GM12878 (cell line): ENCODE measurements around the gene USH1G. TPM values are rescaled to one million over a fixed set of nuclear protein-coding genes. Genes with fewer than 3 reads are reported as not detected.
"Not testable (repeated sequence)": the region's sequence is repeated elsewhere in the genome, so short reads cannot be mapped to it uniquely, and the experiment has no call there.

Experiments
- ATAC-seq: fragments of 200-7000 bp; cut with Tn5 transposase; 3 replicates; pipeline ENCODE4 v1.9.1; 2020; ENCODE audit warnings: mild to moderate bottlenecking, moderate library complexity
- BruUV-seq: library from RNA; stranded (reverse); fragments of 400-500 nt; replicated peaks from 2 replicates; lab custom pipeline; 2021; lab: Mats Ljungman, UMichigan
- CTCF ChIA-PET: fragments of 300-600 bp; sonication (Branson Sonifier 250); formaldehyde crosslinking; extraction: SDS; loops from one replicate; lab custom pipeline; 2021; ENCODE audit warnings: inconsistent platforms; lab: Yijun Ruan, JAX
- POLR2A ChIA-PET: fragments of 350-600 bp; formaldehyde crosslinking; extraction: SDS; loops from one replicate; lab custom pipeline; 2021; ENCODE audit warnings: inconsistent platforms; lab: Charles Lee
- RAD21 ChIA-PET: fragments of 300-600 bp; sonication (Branson Sonifier 250); formaldehyde crosslinking; loops from one replicate; lab custom pipeline; 2023; ENCODE audit warnings: antibody characterized with exemption; ENCODE audit not compliant: unreplicated experiment; lab: Charles Lee
- SMC1A ChIA-PET: fragments of 300-600 bp; sonication (Branson Sonifier 250); formaldehyde crosslinking; loops from one replicate; lab custom pipeline; 2023; ENCODE audit not compliant: unreplicated experiment, uncharacterized antibody; lab: Charles Lee
- DNase-seq: peaks from one replicate; pipeline ENCODE4 v3.0.0-alpha.2; 2011; ENCODE audit warnings: low read depth, low spot score
- FAIRE-seq: peaks from 3 replicates; lab custom pipeline; 2011; peaks lifted over from hg19 to GRCh38; lab: Jason Lieb, UNC
- H2AFZ ChIP-seq: 2 replicates; pipeline ENCODE4 v1.6.0; 2011; ENCODE audit warnings: low read depth, low read length, control low read depth; ENCODE audit not compliant: control insufficient read depth
- H3K27ac ChIP-seq: 2 replicates; pipeline ENCODE4 v1.5.1; 2011; ENCODE audit warnings: control low read depth; ENCODE audit not compliant: control insufficient read depth, insufficient read depth
- H3K27me3 ChIP-seq, 2 experiments: replicated peaks in 1 of 2; 2 replicates each; pipeline versions ENCODE4 v1.6.0 to v1.6.1; 2011; ENCODE audit warnings: low read length in 1 of 2; ENCODE audit not compliant: control insufficient read depth in 2 of 2, insufficient read depth in 2 of 2
- H3K36me3 ChIP-seq, 2 experiments: 2 replicates each; pipeline ENCODE4 v1.5.1; 2011; ENCODE audit warnings: low read length in 1 of 2; ENCODE audit not compliant: control insufficient read depth in 2 of 2, insufficient read depth in 2 of 2
- H3K4me1 ChIP-seq: 2 replicates; pipeline ENCODE4 v1.6.1; 2011; ENCODE audit warnings: mild to moderate bottlenecking, low read length, moderate library complexity, mixed read lengths; ENCODE audit not compliant: control insufficient read depth, insufficient read depth
- H3K4me2 ChIP-seq: 2 replicates; pipeline ENCODE4 v1.6.0; 2011; ENCODE audit warnings: control low read depth; ENCODE audit not compliant: control insufficient read depth, insufficient read depth
- H3K4me3 ChIP-seq: fragments of 200-600 bp; sonication (generic); 2 replicates; pipeline ENCODE4 v1.5.1; 2016
- H3K79me2 ChIP-seq: 2 replicates; pipeline ENCODE4 v1.6.0; 2011; ENCODE audit warnings: low read length; ENCODE audit not compliant: control insufficient read depth, insufficient read depth
- H3K9ac ChIP-seq: 2 replicates; pipeline ENCODE4 v1.8.0; 2011; ENCODE audit warnings: low read length, control low read depth, mixed read lengths; ENCODE audit not compliant: control insufficient read depth, insufficient read depth
- H3K9me3 ChIP-seq: replicated peaks from 3 replicates; pipeline ENCODE4 v1.5.1; 2011; ENCODE audit warnings: mild to moderate bottlenecking, low read length; ENCODE audit not compliant: control insufficient read depth, insufficient read depth
- H4K20me1 ChIP-seq: 2 replicates; pipeline ENCODE4 v1.6.0; 2011; ENCODE audit not compliant: control insufficient read depth, insufficient read depth
- BMI1 ChIP-seq: fragments of 450-650 bp; IDR thresholded peaks from 2 replicates; pipeline ENCODE4 v1.6.1; 2016; ENCODE audit warnings: mild to moderate bottlenecking, moderate library complexity, borderline replicate concordance
- JUNB ChIP-seq: IDR thresholded peaks from 2 replicates; pipeline ENCODE4 v1.6.1; 2016; ENCODE audit warnings: antibody characterized with exemption, mild to moderate bottlenecking
- NBN ChIP-seq: fragments of 450-650 bp; IDR thresholded peaks from 2 replicates; pipeline ENCODE4 v1.6.1; 2016
- PAX8 ChIP-seq: fragments of 450-650 bp; IDR thresholded peaks from 2 replicates; pipeline ENCODE4 v1.6.1; 2017; ENCODE audit warnings: mild to moderate bottlenecking, moderate library complexity
- RCOR1 ChIP-seq: conservative IDR thresholded peaks from 2 replicates; pipeline ENCODE4 v1.6.1; 2012; ENCODE audit warnings: low read depth, low read length, improper control_type of control experiment
- ZNF384 ChIP-seq: IDR thresholded peaks from 2 replicates; pipeline ENCODE4 v1.6.1; 2012; ENCODE audit warnings: low read depth, mild to moderate bottlenecking, low read length, improper control_type of control experiment, borderline replicate concordance
- WGBS: methylation state at CpG from one replicate; pipeline ENCODE4 v1.1.6; 2016; ENCODE audit warnings: low lambda C conversion rate; ENCODE audit not compliant: insufficient replicate concordance, insufficient coverage; ENCODE audit errors: missing lambda C conversion rate; 5-methylcytosine and 5-hydroxymethylcytosine counted together
- in situ Hi-C: fragments of 300-500 bp; cut with MboI; formaldehyde crosslinking; loops from 9 replicates; pipeline ENCODE4 v1.14.3; 2018; ENCODE audit warnings: mixed read lengths
- intact Hi-C: fragments of 100-400 bp; cut with micrococcal nuclease; formaldehyde crosslinking; loops from one replicate; pipeline ENCODE4 v1.14.2; 2022; ENCODE audit not compliant: unreplicated experiment
- polyA plus RNA-seq, 11 experiments: library from polyadenylated mRNA; depleted of rRNA in 4 of 11; unstranded in 6 of 11; stranded (reverse) in 5 of 11; fragments of >200 nt; fragmentation: Nextera tagmentation in 4 of 11; fragmentation: Illumina TruSeq in 1 of 11; extraction: Ambion mirVana in 4 of 11; extraction: Trizol in 1 of 11; gene quantifications; 1 replicate in 1 of 11; 2 replicates in 10 of 11; pipeline versions ENCODE4 v1.2.1 to v1.2.3, GENCODE V29; 2011 to 2016; ENCODE audit warnings: inconsistent platforms in 2 of 11, missing spikeins in 2 of 11, low read depth in 1 of 11
- total RNA-seq, 4 experiments: library from RNA; depleted of rRNA in 3 of 4; stranded (reverse); fragments of >200 nt in 3 of 4; fragmentation: Illumina TruSeq in 1 of 4; extraction: Trizol in 1 of 4; gene quantifications; 2 replicates each; pipeline versions ENCODE4 v1.2.1 to v1.2.3, GENCODE V29; 2013 to 2021
- TF ChIP-seq, protein P1 (sequence below): fragments of 450-650 bp; formaldehyde crosslinking; IDR thresholded peaks from 2 replicates; pipeline ENCODE4 v1.5.0; 2022; ENCODE audit warnings: mild to moderate bottlenecking, missing genetic modification characterization
- TF ChIP-seq, protein P2 (sequence below): fragments of 450-650 bp; IDR thresholded peaks from 2 replicates; pipeline ENCODE4 v1.6.1; 2018; ENCODE audit warnings: mild to moderate bottlenecking, low read depth, moderate library complexity; ENCODE audit not compliant: partially characterized antibody

USH1G gene
- total and polyA plus RNA-seq, 10 of the 15 experiments (the other 5 are each of a cell fraction or from before 2014, with no cell fraction given) = 0.05 to 0.62 (median 0.09) TPM; not detected in 7

DNA sequence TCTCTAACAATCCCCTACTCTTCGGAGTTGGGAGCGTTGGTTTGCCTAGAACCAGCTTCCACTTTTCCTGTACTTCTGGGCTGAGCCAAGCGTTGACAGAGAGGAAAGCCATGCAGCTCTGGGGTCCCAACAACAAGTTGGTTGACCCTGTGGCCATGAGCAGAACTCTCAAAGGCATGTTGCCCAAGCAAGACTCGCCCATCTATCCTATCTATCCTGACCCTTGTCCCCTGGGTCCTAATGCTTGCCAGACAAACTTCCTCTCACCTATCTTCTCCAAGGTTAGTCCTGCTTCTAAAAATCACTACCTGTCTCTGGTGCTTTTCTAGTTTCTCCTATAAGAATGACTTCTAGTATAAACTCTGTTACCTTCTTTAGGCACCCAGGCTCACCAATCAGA lies 14.0 kb downstream of the USH1G start:
- RAD21 ChIA-PET = interaction anchor here (1.0 kb wide), 1 partner anchor 52 kb away, joined by 3 read pairs; no protein-coding TSS in a partner anchor
- in situ Hi-C loops = not testable (repeated sequence)
- 40% methylated on average over 4 of the region's 4 CpGs for WGBS

DNA sequence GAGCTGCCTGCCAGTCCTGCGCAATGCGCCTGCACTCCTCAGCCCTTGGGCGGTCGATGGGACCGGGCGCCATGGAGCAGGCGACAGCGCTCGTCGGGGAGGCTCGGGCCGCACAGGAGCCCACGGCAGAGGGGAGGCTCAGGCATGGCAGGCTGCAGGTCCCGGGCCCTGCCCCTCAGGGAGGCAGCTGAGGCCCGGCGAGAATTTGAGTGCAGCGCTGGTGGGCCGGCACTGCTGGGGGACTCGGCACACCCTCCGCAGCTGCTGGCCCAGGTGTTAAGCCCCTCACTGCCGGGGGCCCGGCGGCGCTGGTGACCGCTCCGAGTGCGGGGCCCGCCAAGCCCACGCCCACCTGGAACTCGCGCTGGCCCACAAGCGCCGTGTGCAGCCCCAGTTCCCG lies 16.0 kb downstream of the USH1G start:
- Histone ChIP-seq H3K9me3 (no peaks in the 10 kb centered on the region), H3K4me1 (no peaks in the 10 kb centered on the region), H3K79me2 (no peaks in the 10 kb centered on the region), H3K4me2 (no peak overlapping the region), H3K27me3 (no peaks in the 10 kb centered on the region; a peak in 2 of 4 replicates), H3K36me3 (no peaks in the 10 kb centered on the region), H3K27ac (no peak overlapping the region), H4K20me1 (no peaks in the 10 kb centered on the region), H3K4me3 (no peak overlapping the region)
- no peak for ATAC-seq
- in situ Hi-C loops (no loop called here), intact Hi-C loops (no loop called here)
- DNase-seq = no peak
- ChIA-PET CTCF (interaction anchor here (1.2 kb wide), 1 partner anchor 54 kb away, joined by 5 read pairs; no protein-coding TSS in a partner anchor), SMC1A (no interaction called here), POLR2A (no interaction called here)
- no peak for FAIRE-seq
- no peak for TF ChIP-seq NBN
- no peak for TF ChIP-seq BMI1
- TF ChIP-seq PAX8 = no peak
- TF ChIP-seq RCOR1 = no peak
- no peak for TF ChIP-seq JUNB
- TF ChIP-seq, protein P1, sequence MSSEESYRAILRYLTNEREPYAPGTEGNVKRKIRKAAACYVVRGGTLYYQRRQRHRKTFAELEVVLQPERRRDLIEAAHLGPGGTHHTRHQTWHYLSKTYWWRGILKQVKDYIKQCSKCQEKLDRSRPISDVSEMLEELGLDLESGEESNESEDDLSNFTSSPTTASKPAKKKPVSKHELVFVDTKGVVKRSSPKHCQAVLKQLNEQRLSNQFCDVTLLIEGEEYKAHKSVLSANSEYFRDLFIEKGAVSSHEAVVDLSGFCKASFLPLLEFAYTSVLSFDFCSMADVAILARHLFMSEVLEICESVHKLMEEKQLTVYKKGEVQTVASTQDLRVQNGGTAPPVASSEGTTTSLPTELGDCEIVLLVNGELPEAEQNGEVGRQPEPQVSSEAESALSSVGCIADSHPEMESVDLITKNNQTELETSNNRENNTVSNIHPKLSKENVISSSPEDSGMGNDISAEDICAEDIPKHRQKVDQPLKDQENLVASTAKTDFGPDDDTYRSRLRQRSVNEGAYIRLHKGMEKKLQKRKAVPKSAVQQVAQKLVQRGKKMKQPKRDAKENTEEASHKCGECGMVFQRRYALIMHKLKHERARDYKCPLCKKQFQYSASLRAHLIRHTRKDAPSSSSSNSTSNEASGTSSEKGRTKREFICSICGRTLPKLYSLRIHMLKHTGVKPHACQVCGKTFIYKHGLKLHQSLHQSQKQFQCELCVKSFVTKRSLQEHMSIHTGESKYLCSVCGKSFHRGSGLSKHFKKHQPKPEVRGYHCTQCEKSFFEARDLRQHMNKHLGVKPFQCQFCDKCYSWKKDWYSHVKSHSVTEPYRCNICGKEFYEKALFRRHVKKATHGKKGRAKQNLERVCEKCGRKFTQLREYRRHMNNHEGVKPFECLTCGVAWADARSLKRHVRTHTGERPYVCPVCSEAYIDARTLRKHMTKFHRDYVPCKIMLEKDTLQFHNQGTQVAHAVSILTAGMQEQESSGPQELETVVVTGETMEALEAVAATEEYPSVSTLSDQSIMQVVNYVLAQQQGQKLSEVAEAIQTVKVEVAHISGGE = no peak
- TF ChIP-seq, protein P2, sequence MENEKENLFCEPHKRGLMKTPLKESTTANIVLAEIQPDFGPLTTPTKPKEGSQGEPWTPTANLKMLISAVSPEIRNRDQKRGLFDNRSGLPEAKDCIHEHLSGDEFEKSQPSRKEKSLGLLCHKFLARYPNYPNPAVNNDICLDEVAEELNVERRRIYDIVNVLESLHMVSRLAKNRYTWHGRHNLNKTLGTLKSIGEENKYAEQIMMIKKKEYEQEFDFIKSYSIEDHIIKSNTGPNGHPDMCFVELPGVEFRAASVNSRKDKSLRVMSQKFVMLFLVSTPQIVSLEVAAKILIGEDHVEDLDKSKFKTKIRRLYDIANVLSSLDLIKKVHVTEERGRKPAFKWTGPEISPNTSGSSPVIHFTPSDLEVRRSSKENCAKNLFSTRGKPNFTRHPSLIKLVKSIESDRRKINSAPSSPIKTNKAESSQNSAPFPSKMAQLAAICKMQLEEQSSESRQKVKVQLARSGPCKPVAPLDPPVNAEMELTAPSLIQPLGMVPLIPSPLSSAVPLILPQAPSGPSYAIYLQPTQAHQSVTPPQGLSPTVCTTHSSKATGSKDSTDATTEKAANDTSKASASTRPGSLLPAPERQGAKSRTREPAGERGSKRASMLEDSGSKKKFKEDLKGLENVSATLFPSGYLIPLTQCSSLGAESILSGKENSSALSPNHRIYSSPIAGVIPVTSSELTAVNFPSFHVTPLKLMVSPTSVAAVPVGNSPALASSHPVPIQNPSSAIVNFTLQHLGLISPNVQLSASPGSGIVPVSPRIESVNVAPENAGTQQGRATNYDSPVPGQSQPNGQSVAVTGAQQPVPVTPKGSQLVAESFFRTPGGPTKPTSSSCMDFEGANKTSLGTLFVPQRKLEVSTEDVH = no peak
- no peak for TF ChIP-seq ZNF384
- TF ChIP-seq, all 136 proteins: peak for 0
- Histone ChIP-seq H2AFZ (no peak overlapping the region), H3K9ac (no peak overlapping the region)
- no TSS peak for BruUV-seq
- RAD21 ChIA-PET = no interaction called here
- 83% methylated on average over 34 of the region's 34 CpGs for WGBS

More for the DNA sequence above, 14.0 kb downstream of the USH1G start:
- H3K27me3 ChIP-seq, H3K79me2 ChIP-seq, SMC1A ChIA-PET, H2AFZ ChIP-seq, H3K9ac ChIP-seq, FAIRE-seq, intact Hi-C loops, BruUV-seq, H4K20me1 ChIP-seq, ATAC-seq, H3K4me2 ChIP-seq, POLR2A ChIA-PET, DNase-seq, H3K27ac ChIP-seq, H3K4me3 ChIP-seq, H3K9me3 ChIP-seq, H3K36me3 ChIP-seq, H3K4me1 ChIP-seq: not testable (repeated sequence)
- CTCF ChIA-PET = interaction anchor here (1.8 kb wide), 1 partner anchor 52 kb away, joined by 5 read pairs; no protein-coding TSS in a partner anchor
